HS-5 (cell line): ENCODE data around the gene PI4K2A.
"Not testable (repeated sequence)": the region's sequence is repeated elsewhere in the genome, so short reads cannot be mapped to it uniquely, and the experiment has no call there.

ENCODE experiments used
- DNase-seq: peaks from one replicate; pipeline ENCODE4 v3.0.0-alpha.2; 2012; ENCODE audit warnings: low read depth

The PI4K2A gene

DNA sequence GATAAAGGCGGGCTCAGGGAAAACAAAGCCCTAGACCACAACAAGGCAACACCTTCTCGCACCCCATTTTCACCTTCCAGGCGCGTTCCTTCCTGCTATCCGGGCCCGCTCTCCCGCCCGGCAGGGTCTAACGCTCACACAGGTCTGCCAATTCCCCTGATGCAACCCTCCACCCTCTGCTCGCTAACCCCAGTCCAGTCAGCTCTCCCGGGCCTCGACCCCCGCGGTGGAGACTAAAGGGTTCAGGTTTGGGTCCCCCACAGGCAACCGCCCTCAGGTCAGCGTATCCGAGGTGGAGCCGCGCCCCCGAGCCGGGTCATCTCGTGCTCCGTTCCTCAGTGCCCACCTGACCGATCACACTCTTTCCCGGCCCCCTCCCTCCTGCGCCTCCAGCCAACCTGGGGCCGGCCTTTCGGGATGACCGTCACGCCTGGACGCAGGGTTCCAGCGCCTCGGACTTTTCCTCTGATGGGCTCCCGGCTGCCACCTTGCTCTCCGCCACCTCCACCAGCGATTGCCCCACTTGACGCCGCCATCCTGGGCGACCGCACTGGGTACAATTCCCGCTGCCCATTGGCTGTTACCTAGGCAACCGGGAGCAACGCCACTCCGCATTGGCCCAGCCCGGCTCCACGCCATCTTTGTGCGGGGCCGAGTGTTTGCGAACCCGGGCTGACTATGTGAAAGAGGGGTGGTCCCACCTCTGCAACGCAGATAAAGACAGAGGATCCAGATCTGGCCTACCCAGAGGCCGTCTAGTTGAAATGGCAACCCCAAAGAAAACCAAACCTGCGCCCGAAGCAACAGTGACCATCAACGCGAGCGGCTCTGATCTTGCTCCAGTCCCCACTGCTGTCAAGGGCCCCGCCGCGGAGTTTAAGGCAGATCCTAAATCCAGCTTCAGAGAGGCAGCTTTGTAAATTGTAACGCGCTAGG is 7.3 kb upstream of the PI4K2A start, which contains the start of gene MORN4:
Gene MORN4, minus strand, starts transcription at position 552 of the 936 bp plus-strand sequence. CDS start 13,847 bp downstream, outside the sequence.
- peak; percentile 62 for DNase-seq

DNA sequence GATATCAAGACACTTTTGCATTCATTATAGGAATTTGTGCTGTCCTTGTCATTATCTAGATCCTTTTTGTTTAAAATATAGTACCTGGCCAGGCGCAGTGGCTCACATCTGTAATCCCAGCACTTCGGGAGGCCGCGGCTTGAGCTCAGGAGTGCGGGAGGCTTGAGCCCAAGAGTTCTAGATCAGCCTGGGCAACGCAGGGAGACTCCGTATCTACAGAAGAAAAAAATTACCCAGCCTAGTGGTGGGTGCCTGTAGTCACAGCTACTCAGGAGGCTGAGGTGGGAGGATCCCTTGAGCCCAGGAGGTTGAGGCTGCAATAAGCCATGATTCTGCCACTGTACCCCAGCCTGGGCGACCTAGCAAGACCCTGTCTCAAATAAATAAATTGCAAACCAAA is 6.5 kb upstream of the PI4K2A start:
- no peak for DNase-seq

DNA sequence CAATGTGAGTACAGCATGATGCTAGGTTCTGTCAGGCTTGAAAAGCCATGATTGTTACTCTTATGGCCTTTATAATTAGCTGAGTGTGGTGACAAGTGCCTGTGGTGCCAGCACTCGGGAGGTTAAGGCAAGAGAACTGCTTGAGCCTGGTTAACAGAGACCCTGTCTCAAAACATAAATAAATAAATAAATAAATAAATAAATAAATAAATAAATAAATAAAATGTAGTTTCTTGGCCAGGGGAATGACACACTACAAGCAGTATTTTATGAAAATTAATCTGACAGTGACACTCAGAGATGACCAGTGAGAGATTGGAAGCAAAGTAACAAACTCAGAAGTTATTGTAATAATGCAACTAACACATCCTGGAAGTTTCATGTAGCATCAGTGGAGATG is 4.9 kb upstream of the PI4K2A start:
- DNase-seq = no peak

DNA sequence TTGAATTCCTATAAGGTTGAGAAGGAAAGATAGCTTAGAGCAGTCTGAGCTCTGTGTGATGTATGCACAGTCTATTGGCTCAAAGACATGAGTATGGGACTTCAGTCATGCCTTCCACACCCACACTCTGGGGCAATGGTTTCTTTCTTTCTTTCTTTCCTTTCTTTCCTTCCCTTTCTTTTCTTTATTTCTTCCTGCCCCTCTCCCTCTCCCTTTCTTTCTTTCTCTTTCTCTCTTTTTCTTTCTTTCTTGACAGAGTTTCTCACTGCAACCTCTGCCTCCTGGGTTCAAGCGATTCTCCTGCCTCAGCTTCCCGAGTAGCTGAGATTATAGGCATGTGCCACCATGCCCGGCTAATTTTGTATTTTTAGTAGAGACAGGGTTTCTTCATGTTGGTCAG is 1.4 kb upstream of the PI4K2A start:
- not testable (repeated sequence) for DNase-seq

DNA sequence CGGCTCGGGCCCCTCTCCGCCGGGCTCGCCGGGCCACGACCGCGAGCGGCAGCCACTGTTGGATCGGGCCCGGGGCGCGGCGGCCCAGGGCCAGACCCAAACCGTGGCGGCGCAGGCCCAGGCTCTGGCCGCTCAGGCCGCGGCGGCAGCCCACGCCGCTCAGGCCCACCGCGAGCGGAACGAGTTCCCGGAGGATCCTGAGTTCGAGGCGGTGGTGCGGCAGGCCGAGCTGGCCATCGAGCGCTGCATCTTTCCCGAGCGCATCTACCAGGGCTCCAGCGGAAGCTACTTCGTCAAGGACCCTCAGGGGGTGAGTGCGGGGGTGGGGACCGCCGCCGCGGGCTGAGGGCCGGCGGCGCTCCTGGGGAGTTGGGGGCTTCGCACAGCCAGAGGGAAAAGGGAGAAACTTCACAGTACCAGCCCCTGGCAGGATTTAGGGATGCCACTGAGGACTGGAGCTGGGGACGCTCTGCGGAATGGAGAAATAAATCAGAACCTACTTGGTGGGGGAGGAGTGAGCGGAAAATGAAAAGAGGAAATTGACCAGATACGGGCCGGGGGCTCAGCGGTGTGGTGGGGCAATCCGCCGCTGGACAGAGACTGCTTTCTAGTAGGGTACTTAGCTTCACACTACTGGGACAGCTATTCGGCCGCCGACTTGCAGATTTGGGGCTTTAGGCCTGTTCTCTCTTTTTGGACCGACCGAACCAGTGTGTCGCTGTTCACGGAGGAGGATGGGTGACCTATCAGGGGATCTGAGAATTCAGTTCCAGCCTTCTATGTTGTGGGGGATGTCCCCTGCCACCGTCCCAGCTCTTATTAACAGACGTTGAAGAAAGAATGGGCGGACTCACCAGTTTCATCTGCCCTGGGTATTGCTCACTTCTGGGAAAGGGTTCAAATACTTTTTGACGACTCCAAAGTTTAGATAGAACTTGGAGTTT is 669 bp downstream of the PI4K2A start:
- DNase-seq = no peak

DNA sequence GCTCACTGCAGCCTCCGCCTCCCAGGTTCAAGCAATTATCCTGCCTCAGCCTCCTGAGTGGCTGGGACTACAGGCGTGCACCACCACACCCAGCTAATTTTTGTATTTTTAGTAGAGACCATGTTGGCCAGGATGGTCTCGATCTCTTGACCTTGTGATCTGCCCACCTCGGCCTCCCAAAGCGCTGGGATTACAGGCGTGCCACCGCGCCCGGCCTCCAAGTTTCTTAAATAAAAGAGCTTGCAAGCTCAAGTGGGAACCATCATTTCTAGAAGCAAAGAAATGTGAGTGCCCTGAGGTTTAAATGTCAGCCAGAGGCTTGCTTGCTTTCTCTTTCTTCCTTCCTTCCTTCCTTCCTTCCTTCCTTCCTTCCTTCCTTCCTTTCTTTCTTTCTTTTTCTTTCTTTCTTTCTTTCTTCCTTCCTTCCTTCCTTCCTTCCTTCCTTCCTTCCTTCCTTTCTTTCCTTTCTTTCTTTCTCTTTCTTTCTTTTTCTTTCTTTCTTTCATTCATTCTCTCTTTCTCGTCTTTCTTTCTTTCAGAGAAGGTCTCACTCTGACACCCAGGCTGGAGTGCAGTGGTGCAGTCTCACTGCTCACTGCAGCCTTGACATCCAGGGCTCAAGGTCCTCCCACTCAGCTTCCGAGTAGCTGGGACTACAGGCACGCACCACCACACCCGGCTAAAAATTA is 2.1 kb downstream of the PI4K2A start:
- DNase-seq = not testable (repeated sequence)

GRCh38 chr10:97643441-97643985 is 3.0 kb downstream of the PI4K2A start:
- DNase-seq = no peak

DNA sequence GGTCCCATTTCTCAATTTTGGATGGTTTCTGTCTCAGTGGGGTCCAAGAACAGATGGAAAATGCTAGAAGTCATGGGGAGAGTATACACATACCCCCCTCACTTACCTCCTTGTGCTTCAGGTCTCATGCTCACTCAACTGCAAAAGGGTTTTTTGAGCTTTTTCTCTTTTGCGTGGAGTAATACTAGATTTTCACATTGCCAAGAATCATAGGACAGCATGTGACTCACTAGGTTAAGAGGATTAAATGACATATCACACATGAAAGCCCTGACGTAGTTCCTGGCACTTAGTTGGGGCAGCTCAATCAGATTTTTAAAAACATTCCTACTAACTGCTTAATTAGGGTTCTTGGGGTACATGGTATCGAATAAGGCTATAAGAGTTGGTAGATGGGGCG is 4.5 kb downstream of the PI4K2A start:
- no peak for DNase-seq

DNA sequence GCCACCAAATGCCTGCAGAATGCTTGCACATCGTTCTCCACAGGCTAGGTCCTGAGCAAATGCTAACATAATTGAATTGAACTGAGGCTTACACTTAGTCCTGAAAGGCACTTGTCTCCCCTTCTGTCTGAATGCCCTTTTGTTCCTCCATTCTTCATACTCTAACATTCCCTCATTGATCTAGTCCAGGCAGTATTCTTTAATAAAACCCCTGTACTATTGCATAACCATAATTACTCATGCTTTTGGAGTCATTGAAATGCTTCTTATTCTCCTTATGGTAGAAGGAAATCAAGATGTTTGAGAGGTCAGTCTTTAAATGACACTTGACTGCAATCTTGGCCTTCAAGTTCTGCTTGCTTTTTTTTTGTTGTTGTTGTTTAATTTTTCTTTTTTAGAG is 7.1 kb downstream of the PI4K2A start:
- DNase-seq = peak; percentile 66

DNA sequence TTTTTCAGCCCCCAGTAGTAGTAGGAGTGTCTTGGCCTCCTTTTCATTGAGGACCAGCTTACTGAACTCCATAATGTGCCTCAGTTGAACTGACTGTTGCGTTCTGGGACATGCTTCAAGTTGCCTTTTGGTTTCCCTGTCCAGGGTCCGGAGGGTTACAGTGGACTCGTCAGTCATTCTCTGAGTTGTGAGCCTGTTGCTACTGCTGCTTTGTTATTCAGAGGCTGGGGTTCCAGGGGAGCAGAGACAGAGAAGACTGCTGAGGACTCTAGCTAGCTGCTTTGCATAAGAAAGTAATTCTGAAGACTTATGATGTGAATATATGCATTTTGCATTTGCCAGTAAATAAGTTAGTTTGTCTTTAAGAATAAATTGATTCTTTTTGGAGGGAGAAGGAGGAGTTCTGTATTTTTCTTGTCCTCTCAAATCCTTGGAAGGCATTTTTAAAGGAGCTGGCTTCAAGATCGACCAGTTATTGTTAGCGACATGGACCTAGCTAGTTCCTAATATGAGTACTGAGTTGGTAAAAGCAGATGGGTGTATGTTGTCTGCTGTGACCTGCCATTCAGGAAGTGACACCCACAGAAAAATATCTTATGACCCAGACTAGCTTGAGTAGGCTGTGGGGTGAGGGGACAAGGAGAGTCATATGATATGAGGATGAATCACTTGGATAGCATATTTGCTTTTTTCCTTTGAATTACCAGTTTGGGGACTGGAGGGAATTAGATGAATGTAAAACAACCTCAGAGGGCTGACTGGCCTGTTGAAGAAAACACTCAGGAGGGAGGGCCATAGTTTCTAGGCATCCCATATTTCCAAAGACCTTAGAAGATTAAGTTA is 8.3 kb downstream of the PI4K2A start:
- peak; percentile 92 for DNase-seq

GRCh38 chr10:97649405-97649750 is 8.9 kb downstream of the PI4K2A start:
- not testable (repeated sequence) for DNase-seq

GRCh38 chr10:97650726-97651125 is 10.3 kb downstream of the PI4K2A start:
- DNase-seq = no peak

- DNase-seq = no peak
These were observed 11.3 kb downstream of the PI4K2A start for GRCh38 chr10:97651773-97652172.

DNA sequence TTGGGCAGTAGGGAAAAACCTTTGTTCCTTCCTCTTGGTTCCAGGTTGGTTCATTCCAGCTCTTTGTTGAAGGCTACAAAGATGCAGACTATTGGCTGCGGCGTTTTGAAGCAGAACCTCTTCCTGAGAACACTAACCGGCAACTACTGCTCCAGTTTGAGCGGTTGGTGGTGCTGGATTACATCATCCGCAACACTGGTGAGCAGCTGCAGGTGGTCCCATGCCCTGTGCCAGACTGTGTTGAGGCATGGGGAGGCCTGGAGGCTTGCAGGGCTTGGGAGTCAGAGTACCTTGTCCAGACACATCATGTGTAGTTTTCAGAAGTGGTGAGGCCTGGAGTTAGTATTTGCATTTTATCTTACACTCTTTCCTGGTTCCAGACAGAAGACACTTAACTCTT is 16.3 kb downstream of the PI4K2A start:
- DNase-seq = no peak

GRCh38 chr10:97659589-97659988 is 19.1 kb downstream of the PI4K2A start:
- DNase-seq = no peak

DNA sequence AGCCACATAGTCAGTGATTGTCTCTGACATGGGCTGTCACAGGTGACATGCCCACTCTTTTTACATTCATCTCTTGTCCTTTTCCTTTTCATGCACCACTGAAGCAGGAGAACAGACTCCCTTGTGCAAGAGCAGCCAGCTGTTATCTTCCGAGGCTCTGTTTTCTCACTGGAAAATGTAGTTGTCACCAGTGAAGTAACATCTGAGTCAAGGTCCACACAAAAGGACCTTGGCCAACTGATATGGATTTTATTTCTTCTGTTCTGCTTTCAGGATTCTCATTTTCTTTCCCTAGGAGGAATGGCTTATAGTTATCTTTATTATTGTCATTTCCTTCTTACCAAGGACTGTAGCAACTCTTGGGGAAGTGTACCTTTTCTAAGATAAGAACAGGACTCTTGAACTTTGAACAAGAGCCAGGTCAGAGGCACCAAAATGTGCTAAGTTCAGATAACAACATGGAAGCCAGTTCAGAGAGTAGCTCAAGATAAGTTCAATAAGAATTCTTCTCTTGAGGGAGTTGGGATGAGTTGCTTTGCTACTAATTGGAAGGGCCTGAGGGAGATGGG is 23.9 kb downstream of the PI4K2A start:
- no peak for DNase-seq

DNA sequence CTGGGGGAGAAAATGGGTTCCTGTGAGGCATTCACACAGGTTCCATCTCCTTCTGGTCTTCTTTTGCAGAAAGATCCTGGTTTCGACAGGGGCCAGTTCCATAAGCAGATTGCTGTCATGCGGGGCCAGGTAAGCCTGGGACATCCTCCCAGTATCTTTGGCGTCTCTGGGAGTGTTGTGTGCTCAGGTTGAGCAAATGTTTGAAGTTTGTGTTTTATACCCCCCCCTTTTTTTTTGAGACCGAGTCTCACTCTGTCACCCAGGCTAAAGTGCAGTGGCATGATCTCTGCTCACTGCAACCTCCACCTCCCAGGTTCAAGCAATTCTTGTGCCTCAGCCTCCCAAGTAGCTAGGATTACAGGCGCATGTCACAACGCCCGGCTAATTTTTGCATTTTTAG is 26.5 kb downstream of the PI4K2A start:
- DNase-seq = no peak

GRCh38 chr10:97667463-97667862 is 27.0 kb downstream of the PI4K2A start:
- DNase-seq = no peak

- no peak for DNase-seq
These were observed 29.1 kb downstream of the PI4K2A start for GRCh38 chr10:97669571-97669970.

- peak; percentile 68 for DNase-seq
These were observed 33.5 kb downstream of the PI4K2A start for GRCh38 chr10:97673736-97674525.
